Right lobe of liver (tissue), 6 donors: ENCODE results near the gene PEX12. TPM values are rescaled to one million over a fixed set of nuclear protein-coding genes. Genes with fewer than 3 reads are reported as not detected.

Experiments used
- ATAC-seq, 4 donors: fragments of 200-7000 bp; cut with Tn5 transposase; one replicate each; pipeline ENCODE4 v1.9.1; 2020; ENCODE audit warnings: mild to moderate bottlenecking in 4 of 4, moderate library complexity in 4 of 4
- DNase-seq, 3 donors: peaks; one replicate each; pipeline ENCODE4 v3.0.0-alpha.2; 2020
- H3K27ac ChIP-seq, 3 donors: fragments of 200-600 bp; one replicate each; pipeline ENCODE4 v1.8.0; 2022
- H3K27me3 ChIP-seq, 2 donors: fragments of 200-600 bp; one replicate each; pipeline ENCODE4 v1.8.0; 2022
- H3K36me3 ChIP-seq, 4 donors: fragments of 200-600 bp; sonication (generic) in 1 of 4; one replicate each; pipeline versions ENCODE4 v1.5.1 to v1.8.0; 2017 to 2022; ENCODE audit warnings: control low read depth in 1 of 4
- H3K4me1 ChIP-seq, 4 donors: fragments of 200-600 bp; sonication (generic) in 1 of 4; one replicate each; pipeline versions ENCODE4 v1.5.1 to v1.8.0; 2017 to 2022; ENCODE audit warnings: control low read depth in 1 of 4
- H3K4me3 ChIP-seq, 3 donors: fragments of 200-600 bp; one replicate each; pipeline ENCODE4 v1.8.0; 2022
- H3K9me3 ChIP-seq, 4 donors: fragments of 200-600 bp; sonication (generic) in 1 of 4; one replicate each; pipeline versions ENCODE4 v1.5.1 to v1.8.0; 2017 to 2022; ENCODE audit warnings: control low read depth in 1 of 4
- CTCF ChIP-seq, 4 donors: fragments of 200-600 bp in 3 of 4; fragments of 450-650 bp in 1 of 4; IDR thresholded peaks; one replicate each; pipeline versions ENCODE4 v1.5.1 to v1.8.0; 2016 to 2022; ENCODE audit warnings: antibody characterized with exemption in 4 of 4, mild to moderate bottlenecking in 2 of 4
- POLR2A ChIP-seq: fragments of 450-650 bp; IDR thresholded peaks from one replicate; pipeline ENCODE4 v1.6.1; 2017; ENCODE audit warnings: antibody characterized with exemption, mild to moderate bottlenecking
- WGBS: methylation state at CpG from one replicate; pipeline ENCODE4 v1.1.6; 2018; ENCODE audit warnings: low coverage, low lambda C conversion rate; ENCODE audit not compliant: insufficient coverage; ENCODE audit errors: missing lambda C conversion rate; 5-methylcytosine and 5-hydroxymethylcytosine counted together
- intact Hi-C, 2 donors: fragments of 100-400 bp; cut with DNase I; formaldehyde crosslinking; loops; one replicate each; pipeline versions ENCODE4 v1.11.2 to v1.14.1; 2022
- total RNA-seq, 6 experiments: library from RNA; depleted of rRNA in 2 of 6; stranded (reverse); fragments of >200 nt in 2 of 6; fragmentation: NEBNext Ultra II Directional in 3 of 6; extraction: Animal tissue kit (Norgen Biotek cat#: 25700) in 3 of 6; gene quantifications; one replicate each; pipeline versions ENCODE4 v1.1.0 to v1.2.4, GENCODE V29; 2016 to 2023
- donor health status: DM: no; HTN: yes; CAD: no.
- donor health status: DM: no; HTN: no; CAD: no.
- donor health status: DM: no; HTN: no; CAD: no.
- donor health status: DM: no; HTN: yes; CAD: no.
- donor health status: DM: no; HTN: yes; CAD: no.

The PEX12 gene
- total RNA-seq, 6 experiments from 2014 or later, result 2.9 to 6.4 (median 4.3) TPM

DNA sequence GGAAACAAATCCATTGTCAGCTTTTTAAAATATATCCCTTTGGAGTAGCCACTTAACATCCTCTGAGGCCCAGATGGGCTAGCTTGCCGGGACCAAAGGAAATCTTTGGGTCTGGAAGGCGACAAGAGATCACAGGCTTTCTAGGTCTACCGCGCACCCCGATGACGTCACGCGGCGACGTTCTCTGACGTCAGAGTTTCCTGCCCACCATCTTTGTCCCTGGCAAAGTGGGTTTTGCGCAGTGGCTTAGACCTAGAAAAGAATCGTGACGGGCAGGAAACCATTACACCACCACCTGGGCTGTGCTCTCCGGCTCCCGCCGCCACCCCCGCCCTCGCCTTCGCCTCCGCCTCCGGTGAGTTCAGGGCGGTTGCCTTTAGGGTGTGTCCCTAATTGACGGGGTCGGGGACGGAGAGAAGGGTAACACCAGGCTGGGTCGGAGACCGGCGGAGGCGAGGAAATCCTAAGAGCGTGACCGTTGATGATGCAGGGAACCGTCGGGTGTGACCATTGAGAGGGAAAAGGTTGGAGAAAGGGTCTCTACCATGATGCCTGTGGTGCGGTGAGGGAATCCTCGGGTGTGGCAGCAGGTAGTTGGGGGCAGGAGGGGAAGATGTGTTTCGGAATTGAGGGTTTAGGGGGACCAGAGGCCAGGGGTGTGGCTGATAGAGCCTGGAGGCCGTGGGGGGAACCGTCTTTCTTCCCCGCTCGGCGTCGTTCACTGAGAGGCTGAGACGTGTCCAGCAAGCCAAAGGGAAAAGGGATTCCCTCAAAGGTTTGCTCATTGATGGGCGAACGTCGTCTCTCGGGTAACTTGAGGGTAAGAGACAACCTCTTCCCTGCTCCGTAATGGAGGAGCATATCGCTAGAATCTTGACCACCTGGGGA, 8.9 kb upstream of the PEX12 start, which contains the start of gene AP2B1:
AP2B1 (plus strand) TSS at position 249 of the 888 bp plus-strand sequence. CDS start 6,709 bp downstream, outside the sequence.
- WGBS, result under 1% methylated on average over 44 of the region's 50 CpGs
- intact Hi-C loops, result no loop called here
- Histone ChIP-seq H3K36me3 (no peaks in the 10 kb centered on the region), H3K27ac (peak within 1 kb of the TSS; percentile 71 to 92 (median 81)), H3K9me3 (no peaks in the 10 kb centered on the region), H3K4me1 (peaks cover 0 to 16% (median 3%) of the 10 kb centered on the region in 4 donors), H3K4me3 (peak within 1 kb of the TSS; percentile 74 to 88 (median 76)), H3K27me3 (no peaks in the 10 kb centered on the region)
- TF ChIP-seq POLR2A (peak; percentile 51), CTCF (IDR thresholded peaks at IDR 0.05) (no peak)
- ATAC-seq, result peak; percentile 93 to 95 (median 94)
- DNase-seq, result peak; percentile 85 to 90 (median 89)

DNA sequence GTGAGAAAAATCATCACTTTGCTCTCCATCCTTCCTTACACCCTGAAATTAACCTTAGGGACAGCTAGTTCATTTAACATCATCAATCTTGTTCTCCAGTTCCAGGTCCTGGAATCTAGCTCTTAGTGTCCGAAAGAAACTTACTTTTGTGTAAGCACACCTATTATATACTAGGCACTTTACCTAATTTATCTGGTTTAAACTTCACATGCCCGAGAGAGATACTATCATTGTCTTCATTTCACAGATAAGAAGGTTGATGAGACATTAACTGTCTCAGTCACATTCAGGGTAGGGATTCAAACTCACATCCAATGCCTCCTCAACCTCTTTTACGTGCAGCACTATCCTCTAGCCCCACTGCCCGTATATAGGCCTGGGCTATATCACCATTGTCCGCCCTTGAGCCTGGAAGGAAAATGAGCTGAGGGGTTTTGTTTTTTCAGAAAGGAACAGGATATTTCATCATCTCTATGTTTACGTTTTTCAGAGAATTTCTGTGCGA, 8.2 kb upstream of the PEX12 start:
- 37% methylated on average over 7 of the region's 7 CpGs for WGBS
- TF ChIP-seq POLR2A, result no peak
- TF ChIP-seq CTCF (IDR thresholded peaks at IDR 0.05), result no peak
- Histone ChIP-seq H3K27ac (peak overlapping the region; percentile 71 to 92 (median 81)), H3K4me1 (peaks cover 0 to 16% (median 3%) of the 10 kb centered on the region in 4 donors), H3K27me3 (no peaks in the 10 kb centered on the region), H3K9me3 (no peaks in the 10 kb centered on the region), H3K4me3 (peak overlapping the region; percentile 74 to 88 (median 76)), H3K36me3 (no peaks in the 10 kb centered on the region)
- ATAC-seq, result peak; percentile 15 to 33 (median 24)
- no peak for DNase-seq
- intact Hi-C loops, result no loop called here

DNA sequence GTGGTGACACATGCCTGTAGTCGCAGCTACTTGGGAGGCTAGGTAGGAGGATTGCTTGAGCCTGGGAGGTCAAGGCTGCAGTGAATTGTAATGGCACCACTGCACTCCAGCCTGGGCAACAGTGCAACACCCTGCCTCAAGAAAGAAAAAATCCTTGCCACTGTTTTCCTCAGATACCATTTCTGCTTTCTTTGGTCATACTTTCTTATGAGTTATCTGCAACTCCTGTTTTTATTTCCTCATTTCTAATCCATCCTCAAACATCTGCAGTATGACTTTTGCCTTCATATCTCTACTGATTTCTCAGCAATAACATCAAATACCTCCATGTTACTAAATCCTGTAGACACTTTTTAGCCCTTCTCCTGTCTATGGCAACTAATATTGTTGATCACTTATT, 5.7 kb upstream of the PEX12 start:
- Histone ChIP-seq H3K4me1 (peaks cover 0 to 16% (median 5%) of the 10 kb centered on the region in 4 donors), H3K36me3 (no peaks in the 10 kb centered on the region), H3K27ac (no peak overlapping the region), H3K9me3 (no peaks in the 10 kb centered on the region), H3K4me3 (no peak overlapping the region), H3K27me3 (no peaks in the 10 kb centered on the region)
- no peak for TF ChIP-seq POLR2A
- TF ChIP-seq CTCF (IDR thresholded peaks at IDR 0.05), result no peak
- ATAC-seq (no peak), DNase-seq (no peak)
- WGBS, result no CpG with 5 or more reads among the region's 1 CpG
- intact Hi-C loops, result no loop called here

GRCh38 chr17:35578929-35579432, 610 bp upstream of the PEX12 start:
- Histone ChIP-seq H3K9me3 (no peaks in the 10 kb centered on the region), H3K27ac (peak overlapping the region; percentile 80 to 85 (median 84)), H3K27me3 (no peaks in the 10 kb centered on the region), H3K36me3 (peaks cover 0 to 4% (median under 1%) of the 10 kb centered on the region in 4 donors), H3K4me1 (peaks cover 0 to 10% (median 3%) of the 10 kb centered on the region in 4 donors), H3K4me3 (peak overlapping the region; percentile 65 to 87 (median 81))
- ATAC-seq (no peak), DNase-seq (no peak)
- no peak for TF ChIP-seq POLR2A
- no peak for TF ChIP-seq CTCF (IDR thresholded peaks at IDR 0.05)
- intact Hi-C loops, result no loop called here
- WGBS, result 2% methylated on average over 11 of the region's 11 CpGs
